ENCODE data around the gene DNPH1. TPM values are rescaled to one million over a fixed set of nuclear protein-coding genes. Genes with fewer than 3 reads are reported as not detected.

DNPH1 gene
- total RNA-seq, 1 donor from 2014 or later: 27.2 TPM

- Mint-ChIP-seq H3K4me1 (ENCODE audit: unreplicated experiment) (peaks cover 29% of the 10 kb centered on the region), H3K27ac (ENCODE audit: unreplicated experiment) (peak overlapping the region; percentile 72), H3K36me3 (ENCODE audit: unreplicated experiment) (peaks cover 22% of the 10 kb centered on the region), H3K27me3 (ENCODE audit: unreplicated experiment) (no peaks in the 10 kb centered on the region), H3K4me3 (ENCODE audit: unreplicated experiment) (no peak overlapping the region), H3K9me3 (ENCODE audit: unreplicated experiment) (no peaks in the 10 kb centered on the region)
- DNase-seq (ENCODE audit: extremely low spot score, unreplicated experiment): no peak
- TF ChIP-seq, protein P1, sequence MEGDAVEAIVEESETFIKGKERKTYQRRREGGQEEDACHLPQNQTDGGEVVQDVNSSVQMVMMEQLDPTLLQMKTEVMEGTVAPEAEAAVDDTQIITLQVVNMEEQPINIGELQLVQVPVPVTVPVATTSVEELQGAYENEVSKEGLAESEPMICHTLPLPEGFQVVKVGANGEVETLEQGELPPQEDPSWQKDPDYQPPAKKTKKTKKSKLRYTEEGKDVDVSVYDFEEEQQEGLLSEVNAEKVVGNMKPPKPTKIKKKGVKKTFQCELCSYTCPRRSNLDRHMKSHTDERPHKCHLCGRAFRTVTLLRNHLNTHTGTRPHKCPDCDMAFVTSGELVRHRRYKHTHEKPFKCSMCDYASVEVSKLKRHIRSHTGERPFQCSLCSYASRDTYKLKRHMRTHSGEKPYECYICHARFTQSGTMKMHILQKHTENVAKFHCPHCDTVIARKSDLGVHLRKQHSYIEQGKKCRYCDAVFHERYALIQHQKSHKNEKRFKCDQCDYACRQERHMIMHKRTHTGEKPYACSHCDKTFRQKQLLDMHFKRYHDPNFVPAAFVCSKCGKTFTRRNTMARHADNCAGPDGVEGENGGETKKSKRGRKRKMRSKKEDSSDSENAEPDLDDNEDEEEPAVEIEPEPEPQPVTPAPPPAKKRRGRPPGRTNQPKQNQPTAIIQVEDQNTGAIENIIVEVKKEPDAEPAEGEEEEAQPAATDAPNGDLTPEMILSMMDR (IDR thresholded peaks at IDR 0.05): no peak
Observed at GRCh38 chr6:43180058-43180457, 49.2 kb downstream of the DNPH1 start.

DNA sequence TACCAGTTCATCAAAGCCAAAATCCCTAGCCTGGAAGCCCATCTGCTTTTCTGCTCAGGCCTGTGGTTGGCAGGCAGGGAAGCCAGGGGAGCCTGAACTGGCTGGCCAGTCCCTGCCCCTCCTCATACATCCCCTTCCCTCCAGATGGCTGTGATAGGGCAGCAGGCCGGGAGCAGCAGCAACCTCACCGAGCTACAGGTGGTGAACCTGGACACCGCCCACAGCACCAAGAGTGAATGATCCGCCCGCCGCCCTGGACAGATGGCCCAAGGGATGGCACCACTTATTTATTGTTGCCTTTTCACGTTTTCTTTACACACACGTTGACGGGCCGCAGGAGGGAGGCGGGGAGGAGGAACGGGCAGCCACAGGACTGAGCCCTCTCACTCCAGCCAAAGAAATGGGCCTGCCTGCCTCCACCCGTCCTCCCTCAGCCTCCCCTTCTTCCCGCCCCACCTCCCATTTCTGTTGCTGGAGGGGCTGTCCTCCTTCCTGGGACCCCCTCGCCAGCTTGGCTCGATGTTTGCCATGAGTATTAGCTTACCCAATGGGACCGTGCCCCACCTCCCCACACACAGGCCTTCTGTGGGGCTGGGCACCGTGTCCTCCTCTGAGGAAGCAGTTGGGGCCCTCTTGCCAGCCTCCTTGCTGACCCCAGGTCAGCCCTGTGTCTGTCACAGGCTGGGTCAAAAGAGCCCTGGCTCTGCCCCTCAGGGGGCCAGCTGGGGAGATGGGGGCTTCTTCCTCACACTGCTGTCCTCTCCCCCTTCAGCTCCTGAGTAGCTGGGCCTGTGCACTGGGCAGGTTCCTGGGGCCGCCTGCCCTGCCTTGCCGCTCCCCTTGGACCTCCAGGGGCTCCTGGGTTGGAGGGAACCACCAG lies 50.1 kb downstream of the DNPH1 start:
- no peaks in the 10 kb centered on the region for H3K9me3 Mint-ChIP-seq (ENCODE audit: unreplicated experiment)
- no peaks in the 10 kb centered on the region for H3K27me3 Mint-ChIP-seq (ENCODE audit: unreplicated experiment)
- no peak overlapping the region for H3K27ac Mint-ChIP-seq (ENCODE audit: unreplicated experiment)
- H3K4me1 Mint-ChIP-seq (ENCODE audit: unreplicated experiment): peaks cover 30% of the 10 kb centered on the region
- no peak for DNase-seq (ENCODE audit: extremely low spot score, unreplicated experiment)
- TF ChIP-seq, protein P1 (IDR thresholded peaks at IDR 0.05): no peak
- no peak overlapping the region for H3K4me3 Mint-ChIP-seq (ENCODE audit: unreplicated experiment)
- H3K36me3 Mint-ChIP-seq (ENCODE audit: unreplicated experiment): peaks cover 25% of the 10 kb centered on the region

DNA sequence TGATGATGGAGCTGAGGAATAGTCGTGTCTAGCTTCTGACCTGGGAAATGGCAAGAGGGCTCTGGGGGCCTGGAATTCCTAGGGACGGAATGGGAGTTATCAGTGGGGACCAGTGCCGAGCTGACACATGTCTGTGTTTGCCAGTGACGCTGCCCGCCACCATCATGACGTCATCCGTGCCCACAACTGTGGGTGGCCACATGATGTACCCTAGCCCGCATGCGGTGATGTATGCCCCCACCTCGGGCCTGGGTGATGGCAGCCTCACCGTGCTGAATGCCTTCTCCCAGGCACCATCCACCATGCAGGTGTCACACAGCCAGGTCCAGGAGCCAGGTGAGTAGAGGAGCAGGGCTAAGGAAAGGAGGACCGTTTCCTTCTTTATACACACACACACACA lies 51.1 kb downstream of the DNPH1 start:
- H3K27ac Mint-ChIP-seq (ENCODE audit: unreplicated experiment): no peak overlapping the region
- no peaks in the 10 kb centered on the region for H3K27me3 Mint-ChIP-seq (ENCODE audit: unreplicated experiment)
- no peak for DNase-seq (ENCODE audit: extremely low spot score, unreplicated experiment)
- H3K9me3 Mint-ChIP-seq (ENCODE audit: unreplicated experiment): no peaks in the 10 kb centered on the region
- TF ChIP-seq, protein P1 (IDR thresholded peaks at IDR 0.05): no peak
- peaks cover 22% of the 10 kb centered on the region for H3K36me3 Mint-ChIP-seq (ENCODE audit: unreplicated experiment)
- no peak overlapping the region for H3K4me3 Mint-ChIP-seq (ENCODE audit: unreplicated experiment)
- peaks cover 33% of the 10 kb centered on the region for H3K4me1 Mint-ChIP-seq (ENCODE audit: unreplicated experiment)

GRCh38 chr6:43176423-43176786 lies 52.9 kb downstream of the DNPH1 start:
- H3K27me3 Mint-ChIP-seq (ENCODE audit: unreplicated experiment): no peaks in the 10 kb centered on the region
- TF ChIP-seq, protein P1 (IDR thresholded peaks at IDR 0.05): no peak
- no peaks in the 10 kb centered on the region for H3K9me3 Mint-ChIP-seq (ENCODE audit: unreplicated experiment)
- peaks cover 29% of the 10 kb centered on the region for H3K4me1 Mint-ChIP-seq (ENCODE audit: unreplicated experiment)
- no peak overlapping the region for H3K4me3 Mint-ChIP-seq (ENCODE audit: unreplicated experiment)
- H3K36me3 Mint-ChIP-seq (ENCODE audit: unreplicated experiment): peaks cover 22% of the 10 kb centered on the region
- DNase-seq (ENCODE audit: extremely low spot score, unreplicated experiment): no peak
- H3K27ac Mint-ChIP-seq (ENCODE audit: unreplicated experiment): no peak overlapping the region

DNA sequence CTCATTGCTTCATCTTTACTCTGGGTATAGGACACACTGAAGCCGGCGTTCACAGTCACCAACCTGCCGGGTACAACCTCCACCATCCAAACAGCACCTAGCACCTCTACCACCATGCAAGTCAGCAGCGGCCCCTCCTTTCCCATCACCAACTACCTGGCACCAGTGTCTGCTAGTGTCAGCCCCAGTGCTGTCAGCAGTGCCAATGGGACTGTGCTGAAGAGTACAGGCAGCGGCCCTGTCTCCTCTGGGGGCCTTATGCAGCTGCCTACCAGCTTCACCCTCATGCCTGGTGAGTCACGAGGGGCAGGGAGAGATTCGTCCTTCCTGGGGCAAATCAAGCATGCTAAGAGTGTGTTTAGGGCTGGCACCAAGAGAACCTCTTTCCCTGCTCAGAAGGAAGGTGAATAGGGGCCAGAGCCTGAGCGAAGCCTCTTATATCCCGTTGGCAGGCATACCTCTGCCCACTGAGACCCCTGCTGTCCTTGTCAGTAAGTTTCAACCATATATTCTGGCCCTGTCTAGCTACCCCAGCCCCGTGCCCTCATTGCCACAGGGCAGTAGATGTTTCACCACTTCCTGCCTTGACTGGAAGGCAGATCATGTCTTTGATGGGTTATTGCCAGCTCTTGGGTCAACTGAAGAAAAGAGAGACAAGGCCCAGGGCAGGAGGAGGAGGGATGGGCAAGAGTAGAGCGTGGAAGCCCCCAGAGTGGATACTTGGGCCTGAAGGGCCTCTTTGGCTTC lies 53.4 kb downstream of the DNPH1 start:
- Mint-ChIP-seq H3K4me1 (ENCODE audit: unreplicated experiment) (peaks cover 25% of the 10 kb centered on the region), H3K27me3 (ENCODE audit: unreplicated experiment) (no peaks in the 10 kb centered on the region), H3K4me3 (ENCODE audit: unreplicated experiment) (no peak overlapping the region), H3K27ac (ENCODE audit: unreplicated experiment) (peak overlapping the region; percentile 97), H3K9me3 (ENCODE audit: unreplicated experiment) (no peaks in the 10 kb centered on the region), H3K36me3 (ENCODE audit: unreplicated experiment) (peaks cover 22% of the 10 kb centered on the region)
- no peak for DNase-seq (ENCODE audit: extremely low spot score, unreplicated experiment)
- TF ChIP-seq, protein P1 (IDR thresholded peaks at IDR 0.05): no peak

Data from osteocyte (in vitro differentiated cells).